ENCODE results near the gene SHCBP1L.

Gene SHCBP1L

DNA sequence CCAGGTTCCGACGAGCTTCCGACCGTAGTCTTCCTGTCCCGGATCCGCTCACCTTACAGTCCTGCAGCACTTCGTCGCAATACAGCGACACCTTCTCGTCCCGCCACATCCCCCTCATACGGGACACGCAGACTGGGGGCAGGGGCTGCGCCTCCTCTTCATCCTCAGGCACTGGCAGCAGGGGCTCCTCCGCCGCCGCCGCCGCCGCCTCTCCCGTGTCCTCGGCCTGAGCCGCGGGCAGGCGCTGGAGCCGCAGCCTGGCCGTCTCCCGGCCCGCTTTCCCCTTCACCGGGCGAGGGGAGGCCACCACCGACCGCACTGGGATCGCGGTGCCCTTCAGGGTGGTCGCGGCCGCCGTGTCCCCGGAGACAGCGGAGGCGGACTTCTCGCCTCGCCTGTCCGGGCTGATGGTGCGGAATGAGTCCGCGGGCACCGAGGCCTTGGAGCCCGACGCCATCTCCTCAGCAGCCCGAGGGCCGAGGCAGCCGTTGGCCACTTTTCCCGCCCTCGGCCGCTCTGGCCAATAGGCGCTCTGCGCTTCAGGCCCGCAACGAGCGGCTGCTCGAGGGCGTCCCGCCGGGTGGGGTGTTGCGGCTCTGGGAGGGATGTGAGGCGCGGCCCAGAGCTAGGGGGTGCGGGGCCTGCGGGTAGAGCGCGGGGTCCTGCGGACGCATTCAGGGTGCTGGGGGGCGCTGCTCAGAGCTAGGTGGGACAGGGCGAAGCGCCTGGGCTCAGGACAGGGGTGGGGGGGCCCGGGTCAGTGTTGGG is at the start of gene SHCBP1L:
Gene SHCBP1L (minus strand): TSS at position 490 of the 768 bp plus-strand sequence. CDS start 33 bp downstream, at position 457.
- no peak for DNase-seq (ENCODE audit: low spot score)

DNA sequence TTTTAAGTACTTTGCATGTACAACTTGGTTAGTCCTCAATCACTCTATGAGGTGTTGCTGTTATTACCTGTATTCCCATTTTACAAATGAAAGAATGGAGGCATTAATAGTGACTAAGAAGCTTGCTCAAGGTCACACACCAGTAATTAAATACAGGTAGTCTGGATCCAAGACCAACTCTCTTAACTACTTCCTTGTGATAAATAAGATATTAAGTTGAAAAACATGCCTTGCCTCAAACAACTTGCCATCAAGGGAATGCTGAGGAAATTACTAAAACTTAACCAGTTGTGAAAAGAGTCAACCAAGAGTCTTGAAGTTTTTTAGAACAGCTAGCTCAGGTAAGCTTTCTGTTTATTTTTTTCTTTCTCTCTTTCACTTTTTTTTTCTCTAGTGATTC is 49.3 kb upstream of the SHCBP1L start:
- DNase-seq (ENCODE audit: low spot score) = no peak

DNA sequence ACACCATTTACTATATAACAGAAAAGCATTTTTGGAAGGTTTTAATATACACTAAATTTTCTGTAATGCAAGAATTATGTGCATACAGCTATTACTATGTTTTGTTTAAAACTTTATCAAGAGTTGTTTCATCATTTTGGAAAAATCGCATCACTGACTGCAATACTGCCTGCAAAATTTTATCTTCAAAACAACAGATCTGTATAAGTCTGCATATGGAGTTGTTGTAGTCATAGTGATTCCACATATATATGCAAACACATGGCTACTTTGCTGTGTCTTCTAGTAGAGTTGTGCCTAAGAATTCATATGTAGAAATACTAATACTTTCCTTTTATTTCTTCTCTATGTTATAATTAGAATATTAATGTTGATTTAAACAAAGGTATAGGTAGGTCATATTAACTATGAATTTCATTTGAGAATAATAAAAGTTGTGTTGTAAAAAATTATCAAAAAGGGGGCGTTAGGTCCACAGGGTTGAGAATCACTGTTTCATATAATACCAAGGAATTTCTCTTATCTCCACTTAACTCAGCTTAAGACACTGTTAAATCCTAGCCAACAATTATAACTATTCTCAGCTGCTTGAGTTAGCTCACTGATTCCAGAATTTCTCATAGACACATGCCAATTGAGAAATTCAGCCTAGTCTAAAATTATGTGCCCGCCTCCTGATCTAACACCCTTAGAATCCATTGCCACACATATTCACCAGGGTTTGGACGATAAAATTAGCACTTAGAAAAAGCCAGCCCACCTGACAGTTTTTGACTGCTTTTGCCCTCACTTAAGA is 47.4 kb upstream of the SHCBP1L start:
- no peak for DNase-seq (ENCODE audit: low spot score)

DNA sequence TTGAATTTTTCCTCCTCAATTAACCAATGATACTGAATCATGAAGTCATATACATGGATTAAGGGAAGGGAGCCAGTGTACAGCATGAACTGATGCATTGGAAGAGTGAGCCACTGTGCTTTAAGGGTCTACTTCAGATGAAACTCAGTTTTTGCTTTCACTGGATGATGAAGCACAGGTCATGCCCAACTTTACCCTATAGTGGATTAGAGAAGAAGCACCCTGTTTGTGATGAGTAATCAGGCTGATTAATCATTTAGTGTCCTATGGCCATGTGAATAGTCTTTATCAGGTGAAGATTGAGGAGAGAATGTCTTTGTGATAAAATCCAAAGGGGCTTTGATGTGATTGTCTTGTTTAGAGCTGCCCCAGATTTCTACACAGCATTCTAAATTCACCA is 45.5 kb upstream of the SHCBP1L start:
- DNase-seq (ENCODE audit: low spot score) = no peak

DNA sequence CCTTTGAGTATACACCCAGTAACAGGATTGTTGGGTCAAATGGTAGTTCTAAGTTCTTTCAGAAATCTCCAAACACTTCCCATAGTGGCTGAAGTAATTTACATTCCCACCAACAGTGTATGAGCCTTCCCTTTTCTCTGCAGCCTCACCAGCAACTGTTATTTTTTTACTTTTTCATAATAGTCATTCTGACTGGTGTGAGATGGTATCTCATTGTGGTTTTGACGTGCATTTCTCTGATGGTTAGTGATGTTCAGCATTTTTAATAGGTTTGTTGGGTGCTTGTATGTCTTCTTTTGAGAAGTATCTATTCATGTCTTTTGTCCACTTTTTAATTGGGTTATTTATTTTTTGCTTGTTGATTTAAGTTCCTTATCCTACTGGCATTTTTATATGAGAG is 43.9 kb upstream of the SHCBP1L start:
- DNase-seq (ENCODE audit: low spot score) = no peak

DNA sequence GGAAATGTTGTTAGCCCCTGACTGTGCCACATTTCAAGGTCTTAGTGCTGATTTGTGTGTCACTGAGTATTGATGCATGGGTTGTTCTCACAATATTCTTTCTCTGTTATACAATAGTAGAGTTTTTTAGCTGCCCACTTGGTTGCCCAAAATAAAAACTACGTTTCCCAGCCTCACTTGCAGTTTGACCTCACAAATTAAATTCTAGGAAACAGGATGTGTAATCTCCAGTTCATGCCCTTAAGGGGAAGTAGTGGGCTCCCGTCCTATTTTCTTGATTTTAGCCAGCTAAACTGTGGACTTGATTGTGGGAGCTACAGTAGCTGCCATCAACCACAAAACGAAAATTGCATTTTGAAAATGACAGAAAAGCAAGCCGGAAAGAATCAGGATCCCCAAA is 42.9 kb upstream of the SHCBP1L start:
- DNase-seq (ENCODE audit: low spot score) = no peak

DNA sequence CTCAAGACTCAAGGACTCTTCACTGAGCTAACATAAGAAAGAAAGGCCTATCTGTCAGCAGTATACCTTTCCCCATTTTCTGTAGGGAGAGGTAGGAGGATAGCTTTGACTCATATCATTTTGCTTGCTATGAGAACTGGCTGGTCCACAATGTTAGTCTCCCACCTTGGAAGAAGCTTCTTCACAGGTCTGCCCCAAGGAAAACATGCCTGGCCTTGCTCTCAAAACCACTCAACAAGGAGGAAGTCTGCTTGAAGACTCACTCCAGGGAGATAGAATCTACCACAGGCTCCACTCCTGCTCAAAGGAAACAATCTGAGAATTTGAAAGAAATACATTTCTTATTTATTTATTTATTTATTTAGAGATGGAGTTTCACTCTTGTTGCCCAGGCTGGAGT is 40.8 kb upstream of the SHCBP1L start:
- DNase-seq (ENCODE audit: low spot score) = no peak

DNA sequence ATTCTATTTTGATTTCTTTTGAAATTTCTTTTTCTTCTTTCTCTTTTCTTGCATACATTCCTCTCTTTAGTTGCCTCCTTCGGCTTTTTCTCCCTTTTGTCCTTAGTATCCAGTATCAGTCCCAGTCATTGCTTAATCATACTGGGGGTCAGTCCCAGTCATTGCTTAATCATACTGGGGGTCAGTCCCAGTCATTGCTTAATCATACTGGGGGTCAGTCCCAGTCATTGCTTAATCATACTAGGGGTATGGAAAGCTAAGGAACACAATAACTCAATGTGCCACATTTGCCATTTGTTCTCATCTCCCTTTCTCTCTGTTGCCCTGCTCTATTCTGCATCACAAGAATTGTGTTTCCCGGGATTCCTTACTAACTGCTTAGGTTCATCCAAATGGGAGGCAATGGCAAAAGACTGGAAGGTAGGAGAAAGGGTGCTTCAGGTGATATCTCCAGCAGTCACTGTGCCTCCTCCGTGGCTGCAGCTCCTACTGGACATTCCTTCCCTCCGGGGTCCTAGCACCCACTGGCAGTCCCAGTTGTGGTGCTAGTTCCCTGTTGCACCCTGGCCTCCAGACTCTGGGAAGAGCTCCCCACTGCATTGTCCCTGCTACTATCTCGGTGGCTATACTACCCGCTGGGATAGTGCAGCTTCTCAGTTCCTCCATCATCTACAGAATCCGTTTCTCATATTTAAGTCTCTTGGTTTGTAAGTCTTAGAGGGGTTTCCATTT is 37.6 kb upstream of the SHCBP1L start:
- DNase-seq (ENCODE audit: low spot score) = no peak

DNA sequence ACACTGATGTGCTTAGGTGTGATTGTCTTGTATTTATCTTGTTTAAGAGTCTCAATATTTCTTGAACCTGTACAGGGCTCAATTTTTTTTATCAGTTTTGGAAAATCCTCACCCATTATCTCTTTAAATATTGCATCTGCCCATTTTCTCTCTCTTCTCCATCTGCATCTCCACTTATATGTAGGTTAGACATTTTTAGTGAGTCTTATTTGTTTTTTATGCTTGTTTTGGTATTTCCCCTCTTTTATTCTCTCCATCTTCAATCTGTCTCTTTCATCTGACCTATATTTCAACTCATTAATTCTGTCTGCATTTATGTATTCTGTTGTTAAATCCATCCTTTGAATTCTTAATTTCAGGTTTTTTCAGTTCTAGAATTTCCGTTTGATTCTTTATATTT is 32.9 kb upstream of the SHCBP1L start:
- no peak for DNase-seq (ENCODE audit: low spot score)

DNA sequence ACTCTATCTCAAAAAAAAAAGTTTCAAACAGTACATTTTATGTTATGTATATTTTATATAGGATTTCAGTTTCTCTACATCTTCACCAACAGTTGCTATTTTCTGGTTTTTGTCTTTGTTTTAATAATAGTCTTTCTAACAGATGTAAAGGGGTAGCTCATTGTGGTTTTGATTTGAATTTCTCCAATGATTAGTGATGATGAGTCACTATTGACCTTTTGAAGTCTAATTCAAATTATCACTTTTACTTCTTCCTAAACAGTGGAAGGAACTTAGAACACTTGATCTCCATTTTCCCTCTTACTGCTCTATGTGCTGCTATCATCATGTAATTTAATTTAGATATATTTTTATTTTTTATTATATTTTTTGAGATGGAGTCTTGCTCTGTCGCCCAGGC is 31.7 kb upstream of the SHCBP1L start:
- DNase-seq (ENCODE audit: low spot score) = no peak

DNA sequence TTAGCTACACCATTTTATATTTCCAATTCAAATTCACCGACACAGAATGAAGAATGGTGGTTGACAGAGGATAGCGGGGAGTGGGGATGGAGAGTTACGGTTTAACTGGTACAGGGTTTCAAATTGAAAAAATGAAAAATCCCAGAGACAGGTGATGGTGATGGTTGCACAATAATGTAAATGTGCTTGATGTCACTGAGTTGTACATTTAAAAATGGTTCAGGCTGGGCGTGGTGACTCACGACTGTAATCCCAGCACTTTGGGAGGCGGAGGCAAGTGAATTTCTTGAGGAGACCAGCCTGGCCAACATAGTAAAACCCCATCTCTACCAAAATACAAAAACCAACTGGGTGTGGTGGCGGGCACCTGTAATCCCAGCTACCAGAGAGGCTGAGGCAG is 31.2 kb upstream of the SHCBP1L start:
- DNase-seq (ENCODE audit: low spot score) = no peak

DNA sequence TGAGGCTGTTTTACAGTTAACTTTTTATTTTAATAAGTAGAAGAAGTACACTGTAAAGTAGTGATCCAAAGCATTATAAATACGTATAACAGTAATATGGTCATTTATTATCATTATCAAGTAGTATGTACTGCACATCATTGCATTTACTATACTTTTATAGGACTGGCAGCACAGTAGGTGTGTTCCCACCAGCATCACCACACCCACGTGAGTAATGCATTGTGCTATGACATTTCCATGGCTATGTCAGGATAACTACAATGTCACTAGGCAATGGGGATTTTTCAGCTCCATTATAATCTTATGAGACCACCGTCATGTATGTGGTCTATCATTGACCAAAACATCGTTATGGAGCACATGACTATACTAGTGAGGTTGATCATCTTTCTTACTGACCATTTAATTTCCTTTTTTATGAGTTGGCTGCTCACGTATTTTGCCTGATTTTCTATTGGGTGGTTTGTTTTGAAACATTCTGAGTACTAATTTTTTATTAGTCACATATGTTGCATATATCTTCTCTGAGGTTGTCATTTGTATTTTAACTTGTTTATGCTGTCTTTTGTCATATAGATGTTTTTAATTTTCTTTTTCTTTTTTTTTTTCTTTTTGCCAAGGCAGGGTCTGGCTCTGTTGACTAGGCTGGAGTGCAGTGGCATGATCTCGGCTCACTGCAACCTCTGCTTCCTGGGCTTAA is 25.3 kb upstream of the SHCBP1L start:
- peak; percentile 21 for DNase-seq (ENCODE audit: low spot score)

DNA sequence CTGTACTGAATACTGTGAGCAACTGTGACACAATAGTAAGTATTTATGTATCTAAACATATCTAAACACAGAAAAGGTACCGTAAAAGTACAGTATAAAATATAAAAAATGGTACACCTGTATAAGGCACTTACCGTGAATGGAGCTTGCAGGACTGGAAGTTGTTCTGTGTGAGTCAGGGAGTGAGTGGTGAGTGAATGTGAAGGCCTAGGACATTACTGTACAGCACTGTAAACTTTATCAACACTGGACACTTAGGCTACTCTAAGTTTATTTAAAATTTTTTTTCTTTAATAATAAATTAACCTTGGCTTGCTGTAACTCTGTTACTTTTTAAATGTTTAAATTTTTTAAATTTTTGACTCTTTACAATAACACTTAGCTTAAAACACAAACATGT is 24.5 kb upstream of the SHCBP1L start:
- DNase-seq (ENCODE audit: low spot score) = no peak

DNA sequence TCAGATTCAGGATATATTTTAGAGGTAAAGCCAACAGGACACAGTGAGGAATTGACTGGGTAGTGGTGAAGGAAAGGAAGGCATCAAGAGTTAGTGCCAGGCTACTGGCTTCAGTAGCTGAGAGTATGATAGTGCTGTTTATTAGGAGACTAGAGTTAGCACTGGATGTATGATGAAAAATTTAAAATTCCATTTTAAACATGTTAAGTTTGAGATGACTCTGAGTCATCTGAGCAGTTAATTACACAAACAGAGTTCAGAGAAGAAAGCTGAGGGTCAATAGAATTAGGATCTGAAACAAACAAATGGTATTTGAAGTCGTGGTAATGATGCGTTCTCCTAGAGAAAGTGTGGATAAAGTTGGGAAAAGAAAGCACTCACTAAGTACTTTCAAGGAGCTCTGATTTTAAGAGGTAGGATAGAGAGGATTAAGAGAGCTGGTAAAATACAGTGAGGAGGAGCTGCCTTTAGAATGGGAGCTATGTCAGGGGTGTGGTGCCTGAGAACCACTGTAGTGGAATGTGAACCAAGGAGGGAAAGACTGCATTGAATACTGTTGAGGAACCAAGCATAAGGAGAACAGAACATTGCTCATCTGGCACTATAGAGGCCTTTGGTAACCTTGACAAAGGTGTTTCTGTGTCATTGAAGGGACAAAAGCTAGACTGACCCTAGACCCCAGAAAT is 21.7 kb upstream of the SHCBP1L start:
- DNase-seq (ENCODE audit: low spot score) = peak; percentile 30

DNA sequence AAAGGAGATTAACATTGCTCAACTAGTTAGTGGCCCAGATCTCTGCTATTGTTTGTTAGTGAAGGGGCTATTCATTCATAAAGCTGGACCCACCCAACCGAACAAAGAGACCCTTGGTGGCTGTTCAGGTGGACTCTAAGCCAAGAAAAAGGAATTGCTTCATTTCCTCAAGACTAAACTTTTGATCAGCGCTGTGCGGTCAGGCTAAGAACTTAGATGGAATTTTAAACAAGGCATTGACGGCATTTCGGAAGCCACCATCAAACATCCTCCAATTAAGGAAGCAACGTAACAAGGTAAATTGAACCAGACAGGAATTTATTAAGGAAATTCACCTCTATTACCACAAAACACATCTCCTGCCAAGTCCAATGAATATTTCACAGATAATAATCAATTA is 19.9 kb upstream of the SHCBP1L start:
- no peak for DNase-seq (ENCODE audit: low spot score)

DNA sequence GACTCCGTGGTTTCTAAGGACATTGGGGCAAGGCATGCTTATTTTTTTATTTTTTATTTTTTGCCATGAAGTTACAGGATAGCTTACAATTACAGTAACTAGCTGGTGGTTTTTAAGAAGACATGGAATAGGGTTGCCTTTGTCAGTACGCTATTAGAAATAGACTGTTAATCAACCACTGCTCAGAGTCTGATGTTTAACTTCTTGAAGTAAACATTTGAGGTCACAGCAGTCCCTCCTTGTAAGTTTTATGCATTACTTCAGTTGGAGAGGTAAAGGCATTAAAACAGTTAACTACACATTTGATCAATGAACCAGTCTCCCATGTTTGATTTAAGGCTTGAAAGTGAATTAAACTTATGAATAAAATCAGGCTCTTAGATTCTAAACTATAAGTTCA is 19.3 kb upstream of the SHCBP1L start:
- no peak for DNase-seq (ENCODE audit: low spot score)

DNA sequence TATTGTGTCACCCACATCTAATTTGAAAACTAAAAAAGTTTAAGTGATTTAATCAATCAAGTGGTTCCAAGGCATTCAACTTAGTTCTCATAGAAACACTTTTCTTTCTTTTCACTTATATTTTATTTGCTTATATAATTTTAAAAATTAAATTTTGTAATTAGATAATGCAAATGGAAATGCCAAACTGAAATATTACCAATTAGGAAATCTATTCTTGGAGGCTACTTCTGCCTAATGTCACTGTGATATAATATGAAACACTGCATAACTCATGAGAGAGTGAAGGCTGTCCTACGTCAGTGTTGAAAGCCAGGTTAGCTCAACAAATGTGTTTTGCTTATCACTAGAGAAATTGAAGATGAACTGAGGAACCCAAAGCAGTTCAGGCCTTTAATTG is 18.3 kb upstream of the SHCBP1L start:
- DNase-seq (ENCODE audit: low spot score) = no peak

DNA sequence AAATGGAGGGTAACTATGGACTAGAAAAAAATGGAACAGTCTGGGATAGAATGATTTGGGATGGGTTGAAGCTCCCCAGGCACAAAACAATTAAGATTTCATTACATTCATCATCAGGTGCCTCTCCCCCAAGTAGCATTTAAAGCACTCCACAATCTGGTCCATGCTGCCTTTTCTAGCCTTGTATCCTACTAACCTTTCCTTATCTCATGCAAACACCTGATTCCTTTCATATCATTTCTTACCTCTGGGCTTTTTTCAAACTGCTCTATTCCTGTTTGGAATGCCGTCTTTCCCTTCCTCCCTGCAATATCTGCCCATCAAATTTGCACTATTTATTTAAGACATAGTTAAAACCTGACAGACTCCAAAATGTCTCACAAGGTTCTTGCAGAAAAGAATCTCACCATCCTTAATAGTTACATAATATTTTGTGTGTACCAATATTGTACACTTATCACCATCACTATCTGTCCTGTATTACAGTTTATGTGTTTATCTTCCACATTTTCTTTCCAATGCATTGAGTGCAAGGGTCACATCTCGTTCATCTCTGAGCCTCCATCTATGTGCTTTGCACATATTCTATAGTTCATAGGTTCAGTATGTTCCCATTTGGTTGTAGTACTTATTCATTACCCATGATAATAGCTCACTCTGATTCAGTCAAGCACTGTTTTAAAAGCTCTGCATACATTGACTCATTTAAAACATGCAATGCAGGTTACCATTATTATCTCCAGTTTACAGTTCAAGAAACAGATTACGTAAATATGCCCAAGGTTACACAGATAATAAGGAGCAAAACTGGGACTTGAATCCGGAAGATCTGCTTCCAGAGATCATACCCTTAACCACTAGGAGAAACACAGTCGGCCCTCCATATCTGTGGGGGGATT is 16.1 kb upstream of the SHCBP1L start:
- DNase-seq (ENCODE audit: low spot score) = no peak

DNA sequence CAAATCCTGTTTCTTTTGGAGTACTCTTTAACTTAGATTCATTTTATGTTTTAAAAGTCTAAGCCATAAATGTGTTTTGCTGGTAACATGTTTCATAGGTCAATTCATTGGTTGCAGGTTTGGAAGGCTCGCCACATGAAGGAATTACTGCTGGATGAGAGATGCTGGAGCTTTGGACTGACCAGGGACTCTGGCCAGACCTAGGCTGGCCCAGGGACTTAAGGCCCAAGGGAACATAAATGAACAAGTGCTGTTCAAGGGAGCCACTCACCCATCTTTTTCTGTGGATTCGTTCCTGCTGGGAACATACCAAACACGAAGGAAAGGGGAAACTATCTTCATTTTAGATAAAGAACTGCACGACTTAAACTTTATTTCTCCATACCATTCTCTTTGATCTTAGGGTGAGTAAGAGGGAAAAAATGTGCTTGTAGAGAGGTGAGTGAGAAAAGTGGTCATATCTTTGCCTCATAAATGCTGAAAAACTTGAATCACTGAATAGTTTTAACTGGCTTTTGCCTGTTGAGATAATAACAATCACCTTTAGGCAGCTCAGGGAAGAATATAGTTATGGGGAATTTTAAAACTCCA is 15.3 kb upstream of the SHCBP1L start:
- DNase-seq (ENCODE audit: low spot score) = peak; percentile 84

DNA sequence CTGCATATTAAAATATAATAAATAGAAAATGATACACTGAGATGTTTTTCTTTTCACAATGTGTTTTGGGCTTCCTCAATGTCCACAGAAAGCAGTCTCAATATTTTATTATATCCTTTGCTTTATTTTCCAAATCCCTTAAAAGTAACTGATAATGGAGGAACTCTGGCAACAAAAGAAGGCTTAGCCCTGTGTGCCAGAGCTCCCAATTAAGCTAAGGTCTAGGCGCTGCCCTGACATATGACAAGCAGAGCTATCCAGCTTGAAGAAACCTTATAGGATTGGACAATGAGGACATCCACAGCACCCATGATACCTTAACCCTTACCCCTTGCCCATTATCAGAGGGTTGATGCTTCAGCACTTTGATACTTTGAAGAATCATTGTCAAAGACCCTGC is 12.9 kb upstream of the SHCBP1L start:
- no peak for DNase-seq (ENCODE audit: low spot score)

Measured in LoVo (cell line).